Trophoblast cell (in vitro differentiated cells and primary cell): ENCODE measurements around the gene GPR162.

ENCODE experiments used
- DNase-seq, 2 donors: peaks; one replicate each; pipeline ENCODE4 v3.0.0-alpha.2; 2016
- H2AFZ ChIP-seq: 2 replicates; pipeline ENCODE4 v1.6.1; 2013; ENCODE audit warnings: low read length, moderate library complexity, mild to moderate bottlenecking; ENCODE audit not compliant: insufficient read depth, poor library complexity
- H2AK5ac ChIP-seq: 2 replicates; pipeline ENCODE4 v1.6.1; 2013; ENCODE audit warnings: mild to moderate bottlenecking, low read length
- H2BK120ac ChIP-seq: 2 replicates; pipeline ENCODE4 v1.6.1; 2013; ENCODE audit warnings: low read length, mild to moderate bottlenecking, moderate library complexity; ENCODE audit not compliant: insufficient read depth, poor library complexity
- H2BK12ac ChIP-seq: 2 replicates; pipeline ENCODE4 v1.6.1; 2013; ENCODE audit warnings: mild to moderate bottlenecking, low read length, moderate library complexity
- H2BK5ac ChIP-seq: 2 replicates; pipeline ENCODE4 v1.6.1; 2013; ENCODE audit warnings: low read length, low read depth, moderate library complexity, mild to moderate bottlenecking; ENCODE audit not compliant: poor library complexity
- H3K14ac ChIP-seq: 2 replicates; pipeline ENCODE4 v1.6.1; 2013; ENCODE audit warnings: mild to moderate bottlenecking, low read length
- H3K18ac ChIP-seq: 2 replicates; pipeline ENCODE4 v1.6.1; 2013; ENCODE audit warnings: mild to moderate bottlenecking, low read length
- H3K23ac ChIP-seq: 2 replicates; pipeline ENCODE4 v1.6.1; 2013; ENCODE audit warnings: low read length
- H3K27ac ChIP-seq: 2 replicates; pipeline ENCODE4 v1.5.1; 2013; ENCODE audit warnings: low read depth, mild to moderate bottlenecking, inconsistent platforms, low read length, moderate library complexity
- H3K27me3 ChIP-seq: 2 replicates; pipeline ENCODE4 v1.6.1; 2013; ENCODE audit warnings: inconsistent platforms, mild to moderate bottlenecking, low read length, moderate library complexity; ENCODE audit not compliant: insufficient read depth
- H3K36me3 ChIP-seq, 2 experiments: 1 replicate in 1 of 2; 2 replicates in 1 of 2; pipeline ENCODE4 v1.6.1; 2013; ENCODE audit warnings: low read length in 2 of 2, mild to moderate bottlenecking in 2 of 2, moderate library complexity in 1 of 2; ENCODE audit not compliant: insufficient read depth in 2 of 2, control insufficient read depth in 1 of 2
- H3K4ac ChIP-seq: 2 replicates; pipeline ENCODE4 v1.6.1; 2013; ENCODE audit warnings: low read depth, mild to moderate bottlenecking, low read length, moderate library complexity
- H3K4me1 ChIP-seq, 2 experiments: 1 replicate in 1 of 2; 2 replicates in 1 of 2; pipeline ENCODE4 v1.6.1; 2013; ENCODE audit warnings: low read length in 2 of 2, mild to moderate bottlenecking in 2 of 2, moderate library complexity in 1 of 2; ENCODE audit not compliant: insufficient read depth in 2 of 2, control insufficient read depth in 1 of 2
- H3K4me2 ChIP-seq: 2 replicates; pipeline ENCODE4 v1.6.1; 2013; ENCODE audit warnings: inconsistent platforms, mild to moderate bottlenecking, low read length, moderate library complexity
- H3K4me3 ChIP-seq: 2 replicates; pipeline ENCODE4 v1.5.1; 2013; ENCODE audit warnings: mild to moderate bottlenecking, low read depth, low read length, inconsistent platforms
- H3K79me1 ChIP-seq: one replicate; pipeline ENCODE4 v1.6.1; 2013; ENCODE audit warnings: low read length
- H3K79me2 ChIP-seq: 2 replicates; pipeline ENCODE4 v1.6.1; 2013; ENCODE audit warnings: low read length, mild to moderate bottlenecking; ENCODE audit not compliant: control insufficient read depth, insufficient read depth, poor library complexity
- H3K9ac ChIP-seq: 2 replicates; pipeline ENCODE4 v1.6.1; 2013; ENCODE audit warnings: mild to moderate bottlenecking, low read length
- H3K9me3 ChIP-seq: 2 replicates; pipeline ENCODE4 v1.6.1; 2013; ENCODE audit warnings: low read depth, mild to moderate bottlenecking, control low read depth, inconsistent platforms, low read length; ENCODE audit not compliant: insufficient read depth
- H4K12ac ChIP-seq: 2 replicates; pipeline ENCODE4 v1.6.1; 2013; ENCODE audit warnings: low read depth, mild to moderate bottlenecking, low read length, moderate library complexity
- H4K8ac ChIP-seq: 2 replicates; pipeline ENCODE4 v1.6.1; 2013; ENCODE audit warnings: low read depth, mild to moderate bottlenecking, low read length, moderate library complexity
- H4K91ac ChIP-seq: one replicate; pipeline ENCODE4 v1.6.1; 2013; ENCODE audit warnings: low read depth, mild to moderate bottlenecking, low read length, moderate library complexity
- WGBS: extraction: QIAGEN DNeasy Blood & Tissue Kit; methylation state at CpG from one replicate; pipeline ENCODE4 v1.1.7; 2013; ENCODE audit warnings: missing lambda C conversion rate; ENCODE audit not compliant: insufficient read length, insufficient coverage; ENCODE audit errors: extremely low coverage; 5-methylcytosine and 5-hydroxymethylcytosine counted together

The GPR162 gene

GRCh38 chr12:6853626-6854025 lies 32.0 kb downstream of the GPR162 start:
- Histone ChIP-seq H3K4ac (no peak overlapping the region), H3K9me3 (no peaks in the 10 kb centered on the region), H3K27me3 (no peaks in the 10 kb centered on the region), H2BK120ac (no peak overlapping the region), H2AFZ (no peak overlapping the region), H2BK12ac (no peak overlapping the region), H3K9ac (peak overlapping the region; percentile 1), H3K23ac (no peak overlapping the region), H4K91ac (no peak overlapping the region), H4K12ac (no peak overlapping the region), H3K79me2 (peaks cover 4% of the 10 kb centered on the region), H2AK5ac (no peak overlapping the region), H3K36me3 (peaks cover 30 to 47% of the 10 kb centered on the region in 2 experiments), H4K8ac (no peak overlapping the region), H3K18ac (no peak overlapping the region), H3K4me2 (no peak overlapping the region), H3K14ac (no peak overlapping the region), H2BK5ac (no peak overlapping the region), H3K27ac (no peak overlapping the region), H3K4me1 (peaks cover 14 to 15% of the 10 kb centered on the region in 2 experiments), H3K4me3 (no peak overlapping the region), H3K79me1 (peaks cover 5% of the 10 kb centered on the region)
- WGBS, result no CpG with 5 or more reads among the region's 1 CpG
- DNase-seq, result no peak

DNA sequence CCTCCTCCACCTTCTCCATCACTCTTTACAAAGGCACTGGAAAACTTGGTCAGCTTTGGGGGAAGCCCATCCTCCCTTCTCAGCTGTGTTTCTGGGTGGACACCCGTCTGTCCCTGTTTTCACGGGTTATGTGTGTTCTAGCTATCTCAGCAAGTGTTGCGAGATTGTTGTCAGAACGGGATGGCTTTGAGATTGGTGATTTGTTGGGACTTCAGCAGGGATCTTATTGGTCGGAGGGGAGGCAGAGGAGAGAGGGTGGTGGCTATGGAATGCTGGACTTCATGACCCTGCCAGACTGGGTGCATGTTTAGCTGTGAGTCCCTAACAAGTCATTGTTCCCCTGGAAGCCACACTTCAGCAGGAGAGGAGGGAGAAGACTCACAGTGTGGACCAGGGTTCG lies 32.4 kb downstream of the GPR162 start:
- no peak overlapping the region for H3K23ac ChIP-seq
- H3K4me2 ChIP-seq, result no peak overlapping the region
- peaks cover 4% of the 10 kb centered on the region for H3K79me2 ChIP-seq
- H3K4me3 ChIP-seq, result no peak overlapping the region
- no peak overlapping the region for H2AK5ac ChIP-seq
- H3K4me1 ChIP-seq, result peaks cover 14 to 15% of the 10 kb centered on the region in 2 experiments
- no peak overlapping the region for H4K91ac ChIP-seq
- H3K9me3 ChIP-seq, result no peaks in the 10 kb centered on the region
- H4K8ac ChIP-seq, result no peak overlapping the region
- H2BK5ac ChIP-seq, result no peak overlapping the region
- H4K12ac ChIP-seq, result no peak overlapping the region
- no peak overlapping the region for H3K18ac ChIP-seq
- no peak overlapping the region for H3K14ac ChIP-seq
- no peak for DNase-seq
- peak overlapping the region; percentile 1 for H3K9ac ChIP-seq
- H2BK12ac ChIP-seq, result no peak overlapping the region
- H3K27me3 ChIP-seq, result no peaks in the 10 kb centered on the region
- WGBS, result no CpG with 5 or more reads among the region's 6 CpGs
- no peak overlapping the region for H2AFZ ChIP-seq
- no peak overlapping the region for H2BK120ac ChIP-seq
- no peak overlapping the region for H3K27ac ChIP-seq
- peaks cover 5% of the 10 kb centered on the region for H3K79me1 ChIP-seq
- no peak overlapping the region for H3K4ac ChIP-seq
- peaks cover 30 to 47% of the 10 kb centered on the region in 2 experiments for H3K36me3 ChIP-seq

DNA sequence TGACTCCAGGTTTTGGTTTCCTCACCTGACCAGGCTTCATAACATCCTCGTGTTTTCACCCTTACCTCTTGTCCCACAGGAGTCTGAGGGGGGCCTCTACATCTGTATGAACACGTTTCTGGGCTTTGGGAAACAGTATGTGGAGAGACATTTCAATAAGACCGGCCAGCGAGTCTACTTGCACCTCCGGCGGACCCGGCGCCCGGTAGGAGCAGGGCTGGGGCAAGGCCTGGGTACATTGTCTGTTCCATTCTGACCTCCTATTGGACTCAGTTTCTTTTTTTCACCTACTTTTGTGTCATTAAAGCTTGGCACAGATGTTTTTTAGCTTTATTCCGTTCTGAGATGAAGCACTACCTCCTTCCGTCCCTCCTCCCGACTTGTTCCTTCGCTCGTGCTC lies 33.7 kb downstream of the GPR162 start:
- no peak overlapping the region for H3K23ac ChIP-seq
- H2BK5ac ChIP-seq, result no peak overlapping the region
- H3K27me3 ChIP-seq, result no peaks in the 10 kb centered on the region
- H3K4me3 ChIP-seq, result no peak overlapping the region
- no peak overlapping the region for H4K91ac ChIP-seq
- H3K9ac ChIP-seq, result no peak overlapping the region
- no CpG with 5 or more reads among the region's 14 CpGs for WGBS
- DNase-seq, result no peak
- H3K4me2 ChIP-seq, result no peak overlapping the region
- H3K79me1 ChIP-seq, result peaks cover 5% of the 10 kb centered on the region
- peaks cover 10% of the 10 kb centered on the region in 2 experiments for H3K4me1 ChIP-seq
- no peak overlapping the region for H2AFZ ChIP-seq
- H2AK5ac ChIP-seq, result no peak overlapping the region
- H3K4ac ChIP-seq, result no peak overlapping the region
- peaks cover 38 to 50% of the 10 kb centered on the region in 2 experiments for H3K36me3 ChIP-seq
- H3K18ac ChIP-seq, result no peak overlapping the region
- H3K14ac ChIP-seq, result no peak overlapping the region
- no peak overlapping the region for H4K8ac ChIP-seq
- H3K27ac ChIP-seq, result no peak overlapping the region
- no peaks in the 10 kb centered on the region for H3K9me3 ChIP-seq
- H4K12ac ChIP-seq, result no peak overlapping the region
- peaks cover 4% of the 10 kb centered on the region for H3K79me2 ChIP-seq
- no peak overlapping the region for H2BK12ac ChIP-seq
- no peak overlapping the region for H2BK120ac ChIP-seq

- no peak overlapping the region for H2AFZ ChIP-seq
- no peak overlapping the region for H2BK120ac ChIP-seq
- H2AK5ac ChIP-seq, result no peak overlapping the region
- no peak overlapping the region for H3K4ac ChIP-seq
- H3K4me1 ChIP-seq, result no peaks in the 10 kb centered on the region
- H2BK5ac ChIP-seq, result no peak overlapping the region
- H3K18ac ChIP-seq, result no peak overlapping the region
- no CpG with 5 or more reads among the region's 2 CpGs for whole genome bisulfite sequencing
- peaks cover 67 to 81% of the 10 kb centered on the region in 2 experiments for H3K36me3 ChIP-seq
- no peaks in the 10 kb centered on the region for H3K9me3 ChIP-seq
- DNase-seq, result no peak
- H3K79me2 ChIP-seq, result no peaks in the 10 kb centered on the region
- H3K4me3 ChIP-seq, result no peak overlapping the region
- no peaks in the 10 kb centered on the region for H3K27me3 ChIP-seq
- no peak overlapping the region for H3K9ac ChIP-seq
- H2BK12ac ChIP-seq, result no peak overlapping the region
- no peak overlapping the region for H4K91ac ChIP-seq
- H3K14ac ChIP-seq, result no peak overlapping the region
- no peak overlapping the region for H3K4me2 ChIP-seq
- H3K27ac ChIP-seq, result no peak overlapping the region
- no peak overlapping the region for H4K12ac ChIP-seq
- no peak overlapping the region for H4K8ac ChIP-seq
- no peaks in the 10 kb centered on the region for H3K79me1 ChIP-seq
- no peak overlapping the region for H3K23ac ChIP-seq
These were observed 37.2 kb downstream of the GPR162 start for GRCh38 chr12:6858799-6859198.
